B cell (primary cell): ENCODE results near the gene DPH7. TPM values are rescaled to one million over a fixed set of nuclear protein-coding genes. Genes with fewer than 3 reads are reported as not detected.
"Not testable (repeated sequence)": the region's sequence is repeated elsewhere in the genome, so short reads cannot be mapped to it uniquely, and the experiment has no call there.

Experiments
- ATAC-seq: fragments of 200-7000 bp; cut with Tn5 transposase; one replicate; pipeline ENCODE4 v1.10.0; 2021; ENCODE audit warnings: low read depth, mild to moderate bottlenecking, moderate number of reproducible peaks, moderate library complexity
- CTCF ChIA-PET: fragments of 350-600 bp; sonication (Branson Sonifier 250); formaldehyde crosslinking; loops from one replicate; lab custom pipeline; 2021; ENCODE audit warnings: antibody characterized with exemption, inconsistent platforms; lab: Charles Lee
- POLR2A ChIA-PET: fragments of 350-600 bp; sonication (Branson Sonifier 250); formaldehyde crosslinking; loops from one replicate; lab custom pipeline; 2021; ENCODE audit warnings: antibody characterized with exemption; lab: Charles Lee
- DNase-seq: peaks from one replicate; pipeline ENCODE4 v3.0.0; 2013
- H2AFZ ChIP-seq: 2 replicates; pipeline ENCODE4 v1.6.1; 2012; ENCODE audit warnings: mild to moderate bottlenecking, low read depth, low read length; ENCODE audit not compliant: insufficient read depth, poor library complexity, severe bottlenecking
- H3K27ac ChIP-seq, 2 donors: 1 replicate in 1 of 2; 2 replicates in 1 of 2; pipeline ENCODE4 v1.5.1; 2012 to 2013; ENCODE audit warnings: low read length in 2 of 2, mild to moderate bottlenecking in 2 of 2, moderate library complexity in 1 of 2
- H3K27me3 ChIP-seq, 4 experiments: fragments of 200-600 bp in 1 of 4; sonication (generic) in 1 of 4; replicated peaks in 1 of 4; 1 replicate in 2 of 4; 2 replicates in 2 of 4; pipeline versions ENCODE4 v1.6.1 to v1.7.0; 2013 to 2016; ENCODE audit warnings: low read length in 3 of 4, mild to moderate bottlenecking in 2 of 4, mixed read lengths in 1 of 4, moderate library complexity in 1 of 4; ENCODE audit not compliant: insufficient read depth in 4 of 4, control insufficient read depth in 3 of 4; ENCODE audit errors: control extremely low read depth in 1 of 4
- H3K36me3 ChIP-seq, 2 experiments: replicated peaks in 1 of 2; 1 replicate in 1 of 2; 2 replicates in 1 of 2; pipeline versions ENCODE4 v1.6.1 to v1.7.1; 2013; ENCODE audit warnings: low read length in 1 of 2; ENCODE audit not compliant: insufficient read depth in 2 of 2, control insufficient read depth in 1 of 2; ENCODE audit errors: control extremely low read depth in 1 of 2, extremely low read depth in 1 of 2
- H3K4me1 ChIP-seq, 2 donors: fragments of 200-600 bp in 1 of 2; sonication (generic) in 1 of 2; 1 replicate in 1 of 2; 2 replicates in 1 of 2; pipeline versions ENCODE4 v1.5.1 to v1.6.1; 2013 to 2017; ENCODE audit warnings: low read length in 2 of 2; ENCODE audit not compliant: control insufficient read depth in 2 of 2, insufficient read depth in 2 of 2
- H3K4me2 ChIP-seq: replicated peaks from 2 replicates; pipeline ENCODE3; 2012; ENCODE audit warnings: mild to moderate bottlenecking, low read depth, low read length; ENCODE audit not compliant: poor library complexity, severe bottlenecking
- H3K4me3 ChIP-seq, 5 experiments: fragments of 200-600 bp in 1 of 5; sonication (generic) in 1 of 5; 1 replicate in 3 of 5; 2 replicates in 2 of 5; pipeline versions ENCODE4 v1.5.1 to v1.7.0; 2011 to 2016; ENCODE audit warnings: low read length in 4 of 5, mild to moderate bottlenecking in 4 of 5, low read depth in 2 of 5, control low read depth in 1 of 5, moderate library complexity in 1 of 5; ENCODE audit not compliant: insufficient read depth in 1 of 5; ENCODE audit errors: control extremely low read depth in 1 of 5, extremely low read depth in 1 of 5
- H3K79me2 ChIP-seq: fragments of 200-600 bp; sonication (generic); one replicate; pipeline ENCODE4 v1.6.0; 2016; ENCODE audit warnings: low read length; ENCODE audit not compliant: control insufficient read depth, insufficient read depth
- H3K9ac ChIP-seq: fragments of 200-600 bp; sonication (generic); 2 replicates; pipeline ENCODE4 v1.6.1; 2017; ENCODE audit warnings: mild to moderate bottlenecking, low read length, moderate library complexity
- H3K9me3 ChIP-seq, 3 donors: one replicate each; pipeline versions ENCODE4 v1.6.1 to v1.7.1; 2013; ENCODE audit warnings: low read length in 2 of 3; ENCODE audit not compliant: control insufficient read depth in 2 of 3, insufficient read depth in 1 of 3; ENCODE audit errors: control extremely low read depth in 1 of 3
- H4K20me1 ChIP-seq: 2 replicates; pipeline ENCODE4 v1.6.0; 2012; ENCODE audit warnings: mild to moderate bottlenecking, low read length; ENCODE audit not compliant: insufficient read depth, control insufficient read depth, poor library complexity, severe bottlenecking
- H3K27ac Mint-ChIP-seq: one replicate; pipeline ENCODE4 v1.8.0; 2021; ENCODE audit warnings: mixed read lengths
- H3K27me3 Mint-ChIP-seq: one replicate; pipeline ENCODE4 v1.8.0; 2021; ENCODE audit warnings: mixed read lengths
- H3K4me1 Mint-ChIP-seq: one replicate; pipeline ENCODE4 v1.8.0; 2021; ENCODE audit warnings: mixed read lengths
- H3K4me3 Mint-ChIP-seq: one replicate; pipeline ENCODE4 v1.8.0; 2021; ENCODE audit warnings: mixed read lengths
- H3K9me3 Mint-ChIP-seq: one replicate; pipeline ENCODE4 v1.8.0; 2022; ENCODE audit warnings: mixed read lengths; ENCODE audit not compliant: insufficient read depth
- EZH2 ChIP-seq: IDR thresholded peaks from 2 replicates; pipeline ENCODE4 v1.6.1; 2012; ENCODE audit warnings: borderline replicate concordance, low read depth, mild to moderate bottlenecking, moderate library complexity, low read length; ENCODE audit not compliant: insufficient read depth, poor library complexity, severe bottlenecking
- WGBS: methylation state at CpG from one replicate; pipeline ENCODE4 v1.1.5; 2013; ENCODE audit warnings: missing lambda C conversion rate; ENCODE audit not compliant: insufficient coverage; 5-methylcytosine and 5-hydroxymethylcytosine counted together
- intact Hi-C: fragments of 100-400 bp; cut with micrococcal nuclease; formaldehyde crosslinking; loops from one replicate; pipeline ENCODE4 v1.10.0; 2022
- polyA minus RNA-seq: library from RNA; depleted of rRNA, polyadenylated mRNA; stranded (reverse); fragments of >200 nt; gene quantifications from 2 replicates; pipeline ENCODE4 v1.2.3, GENCODE V29; 2012
- polyA plus RNA-seq: library from polyadenylated mRNA; depleted of rRNA; stranded (reverse); fragments of >200 nt; gene quantifications from 2 replicates; pipeline ENCODE4 v1.2.3, GENCODE V29; 2012
- total RNA-seq, 2 donors: library from RNA; stranded (reverse); fragments of 120-200 nt in 1 of 2; gene quantifications; 1 replicate in 1 of 2; 2 replicates in 1 of 2; pipeline versions ENCODE4 v1.2.3 to v1.2.4, GENCODE V29; 2013 to 2022
- TF ChIP-seq, protein P1 (sequence below): fragments of 200-600 bp; IDR thresholded peaks from one replicate; pipeline ENCODE4 v1.8.0; 2022; ENCODE audit warnings: antibody characterized with exemption, mild to moderate bottlenecking

DPH7 gene
- total RNA-seq = 64.7 and 69.1 TPM in 2 replicates
- 37.5 TPM for total RNA-seq (2013)
- 93.8 and 105 TPM in 2 replicates for polyA plus RNA-seq
- polyA minus RNA-seq = 20.7 and 28.7 TPM in 2 replicates

DNA sequence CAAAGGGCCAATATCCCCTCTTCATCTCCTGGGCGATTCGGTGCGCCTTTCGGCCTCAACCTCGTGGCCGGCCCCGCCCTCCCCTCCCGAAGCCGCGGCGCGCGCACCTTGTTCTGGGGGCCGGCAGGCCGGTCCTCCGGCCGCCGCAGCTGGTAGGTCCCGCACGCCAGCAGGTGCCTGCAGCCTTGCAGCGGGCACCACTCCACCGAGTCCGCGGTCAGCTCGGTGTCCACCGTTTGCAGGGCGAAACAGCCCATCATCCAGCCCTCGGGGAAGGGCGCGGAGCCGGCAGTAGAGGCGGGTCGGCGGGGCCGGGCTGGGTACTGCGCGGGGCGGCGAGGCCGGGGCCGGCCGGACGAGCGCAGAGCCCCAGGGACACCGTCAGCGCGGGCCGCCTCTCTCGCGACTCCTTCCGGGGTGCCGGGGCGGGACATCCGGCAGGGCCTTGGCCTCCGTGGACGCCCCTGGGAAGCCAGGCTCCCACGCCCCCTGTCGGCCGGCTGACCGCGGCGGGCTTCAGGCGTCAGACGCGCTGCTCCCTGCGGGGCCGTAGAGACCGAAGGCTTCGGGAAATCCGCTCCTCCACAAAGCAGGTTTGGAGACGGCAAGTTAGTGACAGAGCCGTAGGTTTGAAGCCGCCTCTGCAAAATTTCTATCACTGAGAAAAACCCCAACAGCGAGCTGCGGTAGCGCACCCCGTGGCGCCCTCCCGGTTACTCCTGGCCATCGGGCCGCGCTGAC lies at the start of gene DPH7:
DPH7 (minus strand) TSS at position 408 of the 741 bp plus-strand sequence; CDS start at position 260, 148 bp downstream.
- peak; percentile 92 for DNase-seq
- Histone ChIP-seq H3K4me2 (peak within 1 kb of the TSS; percentile 97), H4K20me1 (peaks cover 33% of the 10 kb centered on the region), H3K27ac (peak within 1 kb of the TSS in 1 of 2 donors; percentile 78), H3K9ac (peak within 1 kb of the TSS; percentile 94), H3K36me3 (peaks cover 3 to 30% of the 10 kb centered on the region in 2 experiments), H3K79me2 (peaks cover 41% of the 10 kb centered on the region), H3K27me3 (no peaks in the 10 kb centered on the region), H3K4me1 (peaks cover 18 to 30% of the 10 kb centered on the region in 2 donors), H2AFZ (peak within 1 kb of the TSS; percentile 82), H3K4me3 (peak within 1 kb of the TSS in 4 of 5 experiments; percentile 63 to 92 (median 90)), H3K9me3 (no peaks in the 10 kb centered on the region)
- TF ChIP-seq EZH2 = no peak
- TF ChIP-seq, protein P1, sequence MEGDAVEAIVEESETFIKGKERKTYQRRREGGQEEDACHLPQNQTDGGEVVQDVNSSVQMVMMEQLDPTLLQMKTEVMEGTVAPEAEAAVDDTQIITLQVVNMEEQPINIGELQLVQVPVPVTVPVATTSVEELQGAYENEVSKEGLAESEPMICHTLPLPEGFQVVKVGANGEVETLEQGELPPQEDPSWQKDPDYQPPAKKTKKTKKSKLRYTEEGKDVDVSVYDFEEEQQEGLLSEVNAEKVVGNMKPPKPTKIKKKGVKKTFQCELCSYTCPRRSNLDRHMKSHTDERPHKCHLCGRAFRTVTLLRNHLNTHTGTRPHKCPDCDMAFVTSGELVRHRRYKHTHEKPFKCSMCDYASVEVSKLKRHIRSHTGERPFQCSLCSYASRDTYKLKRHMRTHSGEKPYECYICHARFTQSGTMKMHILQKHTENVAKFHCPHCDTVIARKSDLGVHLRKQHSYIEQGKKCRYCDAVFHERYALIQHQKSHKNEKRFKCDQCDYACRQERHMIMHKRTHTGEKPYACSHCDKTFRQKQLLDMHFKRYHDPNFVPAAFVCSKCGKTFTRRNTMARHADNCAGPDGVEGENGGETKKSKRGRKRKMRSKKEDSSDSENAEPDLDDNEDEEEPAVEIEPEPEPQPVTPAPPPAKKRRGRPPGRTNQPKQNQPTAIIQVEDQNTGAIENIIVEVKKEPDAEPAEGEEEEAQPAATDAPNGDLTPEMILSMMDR = peak; percentile 94
- peak; percentile 97 for ATAC-seq
- H3K27me3 Mint-ChIP-seq = no peaks in the 10 kb centered on the region
- peak within 1 kb of the TSS; percentile 26 for H3K27ac Mint-ChIP-seq
- ChIA-PET POLR2A (interaction anchor here (0.6 to 1.1 kb wide), 4 partner anchors 12 to 137 kb away, joined by 3 to 7 read pairs (median 4); partner anchors contain the start of genes ARRDC1 and ZMYND19), CTCF (interaction anchor here (0.7 to 3.1 kb wide), 11 partner anchors 10 to 544 kb away, joined by 3 to 13 read pairs (median 3); partner anchors contain the start of gene EHMT1)
- WGBS = 6% methylated on average over 82 of the region's 82 CpGs
- H3K4me1 Mint-ChIP-seq = peaks cover 26% of the 10 kb centered on the region
- peak within 1 kb of the TSS; percentile 80 for H3K4me3 Mint-ChIP-seq
- H3K9me3 Mint-ChIP-seq = no peaks in the 10 kb centered on the region
- intact Hi-C loops = loop anchor here (1.0 kb wide), 4 partner anchors 12 to 40 kb away; partner anchors contain the start of genes ARRDC1, MRPL41 and ZMYND19

DNA sequence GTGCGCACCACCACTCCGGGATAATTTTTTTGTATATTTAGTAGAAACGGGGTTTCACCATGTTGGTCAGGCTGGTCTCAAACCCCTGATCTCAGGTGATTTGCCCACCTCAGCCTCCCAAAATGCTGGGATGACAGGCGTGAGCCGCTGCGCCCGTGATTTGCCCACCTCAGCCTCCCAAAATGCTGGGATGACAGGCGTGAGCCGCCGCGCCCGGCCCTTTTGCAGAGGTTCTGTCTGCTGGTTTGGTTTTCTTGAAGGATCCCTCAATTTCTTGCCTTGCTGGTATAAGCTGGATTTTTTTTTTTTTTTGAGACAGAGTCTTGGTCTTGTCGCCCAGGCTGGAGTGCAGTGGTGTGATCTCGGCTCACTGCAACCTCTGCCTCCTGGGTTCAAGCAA lies 48.7 kb upstream of the DPH7 start:
- DNase-seq, H3K4me3 ChIP-seq, H3K36me3 ChIP-seq, H2AFZ ChIP-seq, H3K27ac Mint-ChIP-seq, H3K27me3 ChIP-seq, H3K9ac ChIP-seq, H3K27me3 Mint-ChIP-seq, H3K4me3 Mint-ChIP-seq, H3K4me2 ChIP-seq, H3K9me3 ChIP-seq, ATAC-seq, H3K9me3 Mint-ChIP-seq, intact Hi-C loops: not testable (repeated sequence)
- Histone ChIP-seq H4K20me1 (peaks cover 58% of the 10 kb centered on the region), H3K4me1 (peaks cover 33 to 60% of the 10 kb centered on the region in 2 donors), H3K79me2 (peaks cover 98% of the 10 kb centered on the region), H3K27ac (peak overlapping the region in 1 of 2 donors; percentile 82)
- H3K4me1 Mint-ChIP-seq = peaks cover 49% of the 10 kb centered on the region
- ChIA-PET POLR2A (interaction anchor here (1.6 kb wide), 1 partner anchor 8 kb away, joined by 10 read pairs; the partner anchor contains the start of gene EHMT1), CTCF (interaction anchor here (0.7 kb wide), 1 partner anchor 54 kb away, joined by 3 read pairs; no protein-coding TSS in a partner anchor)
- 100% methylated on average over 2 of the region's 14 CpGs for WGBS
